GM23338 (cell line): ENCODE measurements around the gene VWA2. TPM values are rescaled to one million over a fixed set of nuclear protein-coding genes. Genes with fewer than 3 reads are reported as not detected.

Experiments
- ATAC-seq: fragments of 200-7000 bp; cut with Tn5 transposase; 3 replicates; pipeline ENCODE4 v1.9.1; 2020
- DNase-seq: peaks from one replicate; pipeline ENCODE4 v3.0.0-alpha.2; 2015; ENCODE audit warnings: low spot score
- H2AFZ ChIP-seq: fragments of 200-600 bp; sonication (generic); 2 replicates; pipeline ENCODE4 v1.8.0; 2016; ENCODE audit warnings: antibody characterized with exemption, mild to moderate bottlenecking, moderate library complexity
- H3F3A ChIP-seq: fragments of 200-600 bp; sonication (generic); replicated peaks from 2 replicates; pipeline ENCODE4 v1.8.0; 2017; ENCODE audit warnings: antibody characterized with exemption, mixed run types, low read depth
- H3K27ac ChIP-seq: fragments of 200-600 bp; sonication (generic); 2 replicates; pipeline ENCODE4 v1.6.1; 2016; ENCODE audit warnings: low read depth
- H3K27me3 ChIP-seq: fragments of 200-600 bp; sonication (generic); 2 replicates; pipeline ENCODE4 v1.8.0; 2016; ENCODE audit warnings: mild to moderate bottlenecking, mixed run types, moderate library complexity; ENCODE audit not compliant: insufficient read depth
- H3K36me3 ChIP-seq: fragments of 200-600 bp; sonication (generic); 2 replicates; pipeline ENCODE4 v1.8.0; 2016; ENCODE audit warnings: mild to moderate bottlenecking; ENCODE audit not compliant: insufficient read depth
- H3K4me1 ChIP-seq: fragments of 200-600 bp; sonication (generic); 2 replicates; pipeline ENCODE4 v1.8.0; 2016; ENCODE audit warnings: mild to moderate bottlenecking, moderate library complexity; ENCODE audit not compliant: insufficient read depth
- H3K4me2 ChIP-seq: fragments of 200-600 bp; sonication (generic); 2 replicates; pipeline ENCODE4 v1.7.1; 2017; ENCODE audit warnings: mixed run types
- H3K4me3 ChIP-seq: fragments of 200-600 bp; sonication (generic); 2 replicates; pipeline ENCODE4 v1.6.1; 2016; ENCODE audit warnings: mixed run types
- H3K79me2 ChIP-seq: fragments of 200-600 bp; sonication (generic); replicated peaks from 2 replicates; pipeline ENCODE4 v1.8.0; 2017; ENCODE audit warnings: mild to moderate bottlenecking; ENCODE audit not compliant: insufficient read depth
- H3K9me2 ChIP-seq: fragments of 200-600 bp; sonication (generic); 2 replicates; pipeline ENCODE4 v1.8.0; 2017; ENCODE audit not compliant: insufficient read depth
- H4K20me1 ChIP-seq: fragments of 200-600 bp; sonication (generic); replicated peaks from 2 replicates; pipeline ENCODE4 v1.8.0; 2017; ENCODE audit warnings: mild to moderate bottlenecking; ENCODE audit not compliant: insufficient read depth
- H3K27ac Mint-ChIP-seq: 2 replicates; pipeline ENCODE4 v1.8.0; 2020; ENCODE audit warnings: inconsistent platforms, mild to moderate bottlenecking, moderate library complexity, mixed read lengths
- H3K27me3 Mint-ChIP-seq: 3 replicates; pipeline ENCODE4 v1.8.0; 2022; ENCODE audit warnings: low read depth, mild to moderate bottlenecking, moderate library complexity, mixed read lengths, inconsistent platforms; ENCODE audit not compliant: insufficient read depth, poor library complexity
- H3K36me3 Mint-ChIP-seq: 3 replicates; pipeline ENCODE4 v1.8.0; 2021; ENCODE audit warnings: low read depth, mild to moderate bottlenecking, inconsistent platforms, moderate library complexity, mixed read lengths
- H3K4me1 Mint-ChIP-seq: 3 replicates; pipeline ENCODE4 v1.8.0; 2020; ENCODE audit warnings: mild to moderate bottlenecking, inconsistent platforms, mixed read lengths
- H3K4me3 Mint-ChIP-seq: 3 replicates; pipeline ENCODE4 v1.8.0; 2021; ENCODE audit warnings: moderate library complexity, mild to moderate bottlenecking, inconsistent platforms, mixed read lengths
- H3K9me3 Mint-ChIP-seq: 3 replicates; pipeline ENCODE4 v1.8.0; 2020; ENCODE audit warnings: moderate library complexity, mild to moderate bottlenecking, inconsistent platforms, mixed read lengths
- CREB1 ChIP-seq: fragments of 250-450 bp; sonication (Bioruptor Pico); IDR thresholded peaks from 2 replicates; pipeline ENCODE4 v1.5.0; 2020; ENCODE audit warnings: low read depth, mild to moderate bottlenecking, moderate library complexity
- EZH2 ChIP-seq: fragments of 200-600 bp; sonication (generic); IDR thresholded peaks from one replicate; pipeline ENCODE4 v1.8.0; 2017; ENCODE audit warnings: antibody characterized with exemption, mild to moderate bottlenecking, low read depth; ENCODE audit not compliant: unreplicated experiment
- EZH2phosphoT487 ChIP-seq: fragments of 200-600 bp; sonication (generic); IDR thresholded peaks from one replicate; pipeline ENCODE4 v1.8.1; 2018; ENCODE audit warnings: antibody characterized with exemption; ENCODE audit not compliant: unreplicated experiment
- JUNB ChIP-seq: IDR thresholded peaks from one replicate; pipeline ENCODE4 v1.6.1; 2016; ENCODE audit warnings: antibody characterized with exemption; ENCODE audit not compliant: unreplicated experiment
- NANOG ChIP-seq: IDR thresholded peaks from 2 replicates; pipeline ENCODE4 v1.6.1; 2016; ENCODE audit warnings: antibody characterized with exemption, borderline replicate concordance
- POLR2AphosphoS5 ChIP-seq: IDR thresholded peaks from 2 replicates; pipeline ENCODE4 v1.6.1; 2016; ENCODE audit warnings: antibody characterized with exemption, low read depth
- STAT1 ChIP-seq: IDR thresholded peaks from one replicate; pipeline ENCODE4 v1.6.1; 2016; ENCODE audit warnings: antibody characterized with exemption; ENCODE audit not compliant: unreplicated experiment
- ZNF114 ChIP-seq: fragments of 250-450 bp; sonication (Bioruptor Pico); IDR thresholded peaks from 2 replicates; pipeline ENCODE4 v1.5.0; 2020; ENCODE audit warnings: mild to moderate bottlenecking, moderate library complexity
- ZNF331 ChIP-seq: fragments of 250-450 bp; sonication (Bioruptor Pico); IDR thresholded peaks from 2 replicates; pipeline ENCODE4 v1.5.0; 2020; ENCODE audit warnings: low read depth, mild to moderate bottlenecking, moderate library complexity
- polyA plus RNA-seq: library from polyadenylated mRNA; unstranded; fragments of >200 nt; fragmentation: Nextera tagmentation; extraction: Ambion mirVana; gene quantifications from 2 replicates; pipeline ENCODE4 v1.2.1, GENCODE V29; 2016
- total RNA-seq: library from RNA; depleted of rRNA; stranded (reverse); fragments of >200 nt; shearing (Covaris generic); gene quantifications from 2 replicates; pipeline ENCODE4 v1.2.3, GENCODE V29; 2014
- TF ChIP-seq, protein P1 (sequence below): fragments of 250-450 bp; sonication (Bioruptor Pico); IDR thresholded peaks from 2 replicates; pipeline ENCODE4 v1.5.0; 2020; ENCODE audit warnings: mild to moderate bottlenecking, moderate library complexity
- TF ChIP-seq, protein P2 (sequence below), 2 experiments: fragments of 200-600 bp in 1 of 2; sonication (generic) in 1 of 2; conservative IDR thresholded peaks; 2 replicates each; pipeline versions ENCODE4 v1.5.1 to v1.6.1; 2016 to 2017; ENCODE audit warnings: antibody characterized with exemption in 2 of 2, low read depth in 2 of 2, mild to moderate bottlenecking in 2 of 2, moderate library complexity in 1 of 2
- TF ChIP-seq, protein P3 (sequence below): IDR thresholded peaks from 2 replicates; pipeline ENCODE4 v1.6.1; 2016; ENCODE audit warnings: antibody characterized with exemption
- TF ChIP-seq, protein P4 (sequence below): IDR thresholded peaks from one replicate; pipeline ENCODE4 v1.6.1; 2018; ENCODE audit warnings: antibody characterized with exemption; ENCODE audit not compliant: unreplicated experiment

The VWA2 gene
- total and polyA plus RNA-seq, 2 experiments from 2014 or later = 0.48 to 3.7 TPM

DNA sequence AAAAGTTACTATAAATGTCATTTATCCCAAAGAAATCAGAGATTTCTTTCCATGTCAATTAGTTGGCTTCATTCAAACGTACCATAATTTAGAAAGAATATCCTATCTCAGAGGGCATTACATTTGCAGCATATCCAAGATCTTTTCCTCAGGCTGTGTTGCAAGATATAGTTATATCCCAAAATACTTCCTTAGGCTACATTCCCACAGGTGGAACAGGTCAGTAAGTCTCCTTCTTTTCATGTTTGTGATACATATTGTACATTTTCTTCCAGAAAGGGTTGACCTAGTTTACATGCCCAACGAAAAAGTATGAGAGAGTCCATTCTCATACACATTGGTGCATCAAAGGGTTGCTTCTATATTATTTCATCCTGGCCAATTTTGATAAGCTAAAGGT is 26.9 kb upstream of the VWA2 start:
- Histone ChIP-seq H3K79me2 (no peaks in the 10 kb centered on the region), H3K4me2 (no peak overlapping the region), H3K4me1 (no peaks in the 10 kb centered on the region), H3F3A (no peaks in the 10 kb centered on the region), H3K9me2 (no peaks in the 10 kb centered on the region), H2AFZ (no peak overlapping the region), H3K27ac (no peak overlapping the region), H3K27me3 (no peaks in the 10 kb centered on the region), H4K20me1 (no peaks in the 10 kb centered on the region), H3K4me3 (no peak overlapping the region), H3K36me3 (no peaks in the 10 kb centered on the region)
- Mint-ChIP-seq H3K4me3 (no peak overlapping the region), H3K27me3 (no peaks in the 10 kb centered on the region), H3K4me1 (no peaks in the 10 kb centered on the region; the same call in 2 of the 3 replicates), H3K27ac (no peak overlapping the region), H3K9me3 (no peaks in the 10 kb centered on the region), H3K36me3 (no peaks in the 10 kb centered on the region)
- ATAC-seq (no peak), DNase-seq (no peak)
- TF ChIP-seq, protein P1, sequence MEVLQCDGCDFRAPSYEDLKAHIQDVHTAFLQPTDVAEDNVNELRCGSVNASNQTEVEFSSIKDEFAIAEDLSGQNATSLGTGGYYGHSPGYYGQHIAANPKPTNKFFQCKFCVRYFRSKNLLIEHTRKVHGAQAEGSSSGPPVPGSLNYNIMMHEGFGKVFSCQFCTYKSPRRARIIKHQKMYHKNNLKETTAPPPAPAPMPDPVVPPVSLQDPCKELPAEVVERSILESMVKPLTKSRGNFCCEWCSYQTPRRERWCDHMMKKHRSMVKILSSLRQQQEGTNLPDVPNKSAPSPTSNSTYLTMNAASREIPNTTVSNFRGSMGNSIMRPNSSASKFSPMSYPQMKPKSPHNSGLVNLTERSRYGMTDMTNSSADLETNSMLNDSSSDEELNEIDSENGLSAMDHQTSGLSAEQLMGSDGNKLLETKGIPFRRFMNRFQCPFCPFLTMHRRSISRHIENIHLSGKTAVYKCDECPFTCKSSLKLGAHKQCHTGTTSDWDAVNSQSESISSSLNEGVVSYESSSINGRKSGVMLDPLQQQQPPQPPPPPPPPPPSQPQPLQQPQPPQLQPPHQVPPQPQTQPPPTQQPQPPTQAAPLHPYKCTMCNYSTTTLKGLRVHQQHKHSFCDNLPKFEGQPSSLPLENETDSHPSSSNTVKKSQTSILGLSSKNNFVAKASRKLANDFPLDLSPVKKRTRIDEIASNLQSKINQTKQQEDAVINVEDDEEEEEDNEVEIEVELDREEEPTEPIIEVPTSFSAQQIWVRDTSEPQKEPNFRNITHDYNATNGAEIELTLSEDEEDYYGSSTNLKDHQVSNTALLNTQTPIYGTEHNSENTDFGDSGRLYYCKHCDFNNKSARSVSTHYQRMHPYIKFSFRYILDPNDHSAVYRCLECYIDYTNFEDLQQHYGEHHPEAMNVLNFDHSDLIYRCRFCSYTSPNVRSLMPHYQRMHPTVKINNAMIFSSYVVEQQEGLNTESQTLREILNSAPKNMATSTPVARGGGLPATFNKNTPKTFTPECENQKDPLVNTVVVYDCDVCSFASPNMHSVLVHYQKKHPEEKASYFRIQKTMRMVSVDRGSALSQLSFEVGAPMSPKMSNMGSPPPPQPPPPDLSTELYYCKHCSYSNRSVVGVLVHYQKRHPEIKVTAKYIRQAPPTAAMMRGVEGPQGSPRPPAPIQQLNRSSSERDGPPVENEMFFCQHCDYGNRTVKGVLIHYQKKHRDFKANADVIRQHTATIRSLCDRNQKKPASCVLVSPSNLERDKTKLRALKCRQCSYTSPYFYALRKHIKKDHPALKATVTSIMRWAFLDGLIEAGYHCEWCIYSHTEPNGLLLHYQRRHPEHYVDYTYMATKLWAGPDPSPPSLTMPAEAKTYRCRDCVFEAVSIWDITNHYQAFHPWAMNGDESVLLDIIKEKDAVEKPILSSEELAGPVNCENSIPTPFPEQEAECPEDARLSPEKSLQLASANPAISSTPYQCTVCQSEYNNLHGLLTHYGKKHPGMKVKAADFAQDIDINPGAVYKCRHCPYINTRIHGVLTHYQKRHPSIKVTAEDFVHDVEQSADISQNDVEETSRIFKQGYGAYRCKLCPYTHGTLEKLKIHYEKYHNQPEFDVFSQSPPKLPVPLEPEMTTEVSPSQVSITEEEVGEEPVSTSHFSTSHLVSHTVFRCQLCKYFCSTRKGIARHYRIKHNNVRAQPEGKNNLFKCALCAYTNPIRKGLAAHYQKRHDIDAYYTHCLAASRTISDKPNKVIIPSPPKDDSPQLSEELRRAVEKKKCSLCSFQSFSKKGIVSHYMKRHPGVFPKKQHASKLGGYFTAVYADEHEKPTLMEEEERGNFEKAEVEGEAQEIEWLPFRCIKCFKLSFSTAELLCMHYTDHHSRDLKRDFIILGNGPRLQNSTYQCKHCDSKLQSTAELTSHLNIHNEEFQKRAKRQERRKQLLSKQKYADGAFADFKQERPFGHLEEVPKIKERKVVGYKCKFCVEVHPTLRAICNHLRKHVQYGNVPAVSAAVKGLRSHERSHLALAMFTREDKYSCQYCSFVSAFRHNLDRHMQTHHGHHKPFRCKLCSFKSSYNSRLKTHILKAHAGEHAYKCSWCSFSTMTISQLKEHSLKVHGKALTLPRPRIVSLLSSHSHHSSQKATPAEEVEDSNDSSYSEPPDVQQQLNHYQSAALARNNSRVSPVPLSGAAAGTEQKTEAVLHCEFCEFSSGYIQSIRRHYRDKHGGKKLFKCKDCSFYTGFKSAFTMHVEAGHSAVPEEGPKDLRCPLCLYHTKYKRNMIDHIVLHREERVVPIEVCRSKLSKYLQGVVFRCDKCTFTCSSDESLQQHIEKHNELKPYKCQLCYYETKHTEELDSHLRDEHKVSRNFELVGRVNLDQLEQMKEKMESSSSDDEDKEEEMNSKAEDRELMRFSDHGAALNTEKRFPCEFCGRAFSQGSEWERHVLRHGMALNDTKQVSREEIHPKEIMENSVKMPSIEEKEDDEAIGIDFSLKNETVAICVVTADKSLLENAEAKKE (CRISPR knock-in tag) = no peak
- TF ChIP-seq, protein P2, sequence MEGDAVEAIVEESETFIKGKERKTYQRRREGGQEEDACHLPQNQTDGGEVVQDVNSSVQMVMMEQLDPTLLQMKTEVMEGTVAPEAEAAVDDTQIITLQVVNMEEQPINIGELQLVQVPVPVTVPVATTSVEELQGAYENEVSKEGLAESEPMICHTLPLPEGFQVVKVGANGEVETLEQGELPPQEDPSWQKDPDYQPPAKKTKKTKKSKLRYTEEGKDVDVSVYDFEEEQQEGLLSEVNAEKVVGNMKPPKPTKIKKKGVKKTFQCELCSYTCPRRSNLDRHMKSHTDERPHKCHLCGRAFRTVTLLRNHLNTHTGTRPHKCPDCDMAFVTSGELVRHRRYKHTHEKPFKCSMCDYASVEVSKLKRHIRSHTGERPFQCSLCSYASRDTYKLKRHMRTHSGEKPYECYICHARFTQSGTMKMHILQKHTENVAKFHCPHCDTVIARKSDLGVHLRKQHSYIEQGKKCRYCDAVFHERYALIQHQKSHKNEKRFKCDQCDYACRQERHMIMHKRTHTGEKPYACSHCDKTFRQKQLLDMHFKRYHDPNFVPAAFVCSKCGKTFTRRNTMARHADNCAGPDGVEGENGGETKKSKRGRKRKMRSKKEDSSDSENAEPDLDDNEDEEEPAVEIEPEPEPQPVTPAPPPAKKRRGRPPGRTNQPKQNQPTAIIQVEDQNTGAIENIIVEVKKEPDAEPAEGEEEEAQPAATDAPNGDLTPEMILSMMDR (conservative IDR thresholded peaks at IDR 0.05; ENCODE audit: low read depth in 2 of 2) = no peak
- TF ChIP-seq JUNB = no peak
- no peak for TF ChIP-seq STAT1
- TF ChIP-seq CREB1 (CRISPR knock-in tag) = no peak
- no peak for TF ChIP-seq ZNF114 (CRISPR knock-in tag)
- no peak for TF ChIP-seq EZH2
- no peak for TF ChIP-seq EZH2phosphoT487
- no peak for TF ChIP-seq ZNF331 (CRISPR knock-in tag)
- TF ChIP-seq, protein P3, sequence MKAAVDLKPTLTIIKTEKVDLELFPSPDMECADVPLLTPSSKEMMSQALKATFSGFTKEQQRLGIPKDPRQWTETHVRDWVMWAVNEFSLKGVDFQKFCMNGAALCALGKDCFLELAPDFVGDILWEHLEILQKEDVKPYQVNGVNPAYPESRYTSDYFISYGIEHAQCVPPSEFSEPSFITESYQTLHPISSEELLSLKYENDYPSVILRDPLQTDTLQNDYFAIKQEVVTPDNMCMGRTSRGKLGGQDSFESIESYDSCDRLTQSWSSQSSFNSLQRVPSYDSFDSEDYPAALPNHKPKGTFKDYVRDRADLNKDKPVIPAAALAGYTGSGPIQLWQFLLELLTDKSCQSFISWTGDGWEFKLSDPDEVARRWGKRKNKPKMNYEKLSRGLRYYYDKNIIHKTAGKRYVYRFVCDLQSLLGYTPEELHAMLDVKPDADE = no peak
- TF ChIP-seq POLR2AphosphoS5 = no peak
- TF ChIP-seq, protein P4, sequence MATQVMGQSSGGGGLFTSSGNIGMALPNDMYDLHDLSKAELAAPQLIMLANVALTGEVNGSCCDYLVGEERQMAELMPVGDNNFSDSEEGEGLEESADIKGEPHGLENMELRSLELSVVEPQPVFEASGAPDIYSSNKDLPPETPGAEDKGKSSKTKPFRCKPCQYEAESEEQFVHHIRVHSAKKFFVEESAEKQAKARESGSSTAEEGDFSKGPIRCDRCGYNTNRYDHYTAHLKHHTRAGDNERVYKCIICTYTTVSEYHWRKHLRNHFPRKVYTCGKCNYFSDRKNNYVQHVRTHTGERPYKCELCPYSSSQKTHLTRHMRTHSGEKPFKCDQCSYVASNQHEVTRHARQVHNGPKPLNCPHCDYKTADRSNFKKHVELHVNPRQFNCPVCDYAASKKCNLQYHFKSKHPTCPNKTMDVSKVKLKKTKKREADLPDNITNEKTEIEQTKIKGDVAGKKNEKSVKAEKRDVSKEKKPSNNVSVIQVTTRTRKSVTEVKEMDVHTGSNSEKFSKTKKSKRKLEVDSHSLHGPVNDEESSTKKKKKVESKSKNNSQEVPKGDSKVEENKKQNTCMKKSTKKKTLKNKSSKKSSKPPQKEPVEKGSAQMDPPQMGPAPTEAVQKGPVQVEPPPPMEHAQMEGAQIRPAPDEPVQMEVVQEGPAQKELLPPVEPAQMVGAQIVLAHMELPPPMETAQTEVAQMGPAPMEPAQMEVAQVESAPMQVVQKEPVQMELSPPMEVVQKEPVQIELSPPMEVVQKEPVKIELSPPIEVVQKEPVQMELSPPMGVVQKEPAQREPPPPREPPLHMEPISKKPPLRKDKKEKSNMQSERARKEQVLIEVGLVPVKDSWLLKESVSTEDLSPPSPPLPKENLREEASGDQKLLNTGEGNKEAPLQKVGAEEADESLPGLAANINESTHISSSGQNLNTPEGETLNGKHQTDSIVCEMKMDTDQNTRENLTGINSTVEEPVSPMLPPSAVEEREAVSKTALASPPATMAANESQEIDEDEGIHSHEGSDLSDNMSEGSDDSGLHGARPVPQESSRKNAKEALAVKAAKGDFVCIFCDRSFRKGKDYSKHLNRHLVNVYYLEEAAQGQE = no peak
- TF ChIP-seq NANOG = no peak
